Tibial artery (tissue), 4 donors: ENCODE measurements around the gene OR10T2.
"Not testable (repeated sequence)": the region's sequence is repeated elsewhere in the genome, so short reads cannot be mapped to it uniquely, and the experiment has no call there.

Experiments used
- DNase-seq, 2 donors: peaks; one replicate each; pipeline ENCODE4 v3.0.0-alpha.2; 2019
- H3K27ac ChIP-seq, 2 donors: fragments of 200-600 bp; sonication (generic) in 1 of 2; 1 replicate in 1 of 2; 2 replicates in 1 of 2; pipeline ENCODE4 v1.5.1; 2018 to 2019; ENCODE audit warnings: mild to moderate bottlenecking in 1 of 2
- H3K27me3 ChIP-seq, 2 donors: fragments of 200-600 bp; sonication (generic) in 1 of 2; one replicate each; pipeline versions ENCODE4 v1.5.1 to v1.6.0; 2016 to 2019
- H3K36me3 ChIP-seq, 3 donors: fragments of 200-600 bp; sonication (generic) in 2 of 3; one replicate each; pipeline ENCODE4 v1.5.1; 2016 to 2019; ENCODE audit warnings: mild to moderate bottlenecking in 2 of 3
- H3K4me1 ChIP-seq, 4 donors: fragments of 200-600 bp; sonication (generic) in 2 of 4; 1 replicate in 3 of 4; 2 replicates in 1 of 4; pipeline ENCODE4 v1.5.1; 2016 to 2019
- H3K4me3 ChIP-seq, 2 donors: fragments of 200-600 bp; sonication (generic) in 1 of 2; 1 replicate in 1 of 2; 2 replicates in 1 of 2; pipeline ENCODE4 v1.5.1; 2018 to 2019; ENCODE audit warnings: mild to moderate bottlenecking in 2 of 2
- H3K9me3 ChIP-seq, 3 donors: fragments of 200-600 bp; sonication (generic) in 1 of 3; one replicate each; pipeline ENCODE4 v1.5.1; 2016 to 2019
- CTCF ChIP-seq, 2 experiments: fragments of 200-600 bp in 1 of 2; fragments of 450-650 bp in 1 of 2; IDR thresholded peaks; one replicate each; pipeline ENCODE4 v1.5.1; 2017 to 2019; ENCODE audit warnings: antibody characterized with exemption in 2 of 2, mild to moderate bottlenecking in 1 of 2, moderate library complexity in 1 of 2
- intact Hi-C: fragments of 100-400 bp; cut with DNase I; formaldehyde crosslinking; loops from one replicate; pipeline ENCODE4 v1.15.0; 2023; ENCODE audit warnings: low total_unique reads

Gene OR10T2

GRCh38 chr1:158393476-158393875, 5.8 kb downstream of the OR10T2 start:
- no peak overlapping the region for H3K4me3 ChIP-seq
- H3K9me3 ChIP-seq, result no peaks in the 10 kb centered on the region
- no peaks in the 10 kb centered on the region for H3K4me1 ChIP-seq
- H3K27me3 ChIP-seq, result no peaks in the 10 kb centered on the region
- no peak for TF ChIP-seq CTCF (IDR thresholded peaks at IDR 0.05)
- H3K27ac ChIP-seq, result no peak overlapping the region
- no peaks in the 10 kb centered on the region for H3K36me3 ChIP-seq
- intact Hi-C loops, result no loop called here
- no peak for DNase-seq

GRCh38 chr1:158391099-158391498, 8.2 kb downstream of the OR10T2 start:
- Histone ChIP-seq H3K36me3 (no peaks in the 10 kb centered on the region), H3K9me3 (no peaks in the 10 kb centered on the region), H3K4me1 (no peaks in the 10 kb centered on the region), H3K27me3 (no peaks in the 10 kb centered on the region), H3K4me3 (no peak overlapping the region), H3K27ac (no peak overlapping the region)
- no peak for DNase-seq
- no peak for TF ChIP-seq CTCF (IDR thresholded peaks at IDR 0.05)
- intact Hi-C loops, result no loop called here

- TF ChIP-seq CTCF (IDR thresholded peaks at IDR 0.05), result no peak
- Histone ChIP-seq H3K27ac (no peak overlapping the region), H3K36me3 (no peaks in the 10 kb centered on the region), H3K9me3 (no peaks in the 10 kb centered on the region), H3K27me3 (no peaks in the 10 kb centered on the region), H3K4me1 (no peaks in the 10 kb centered on the region), H3K4me3 (no peak overlapping the region)
- intact Hi-C loops, result no loop called here
- no peak for DNase-seq
These were observed 8.9 kb downstream of the OR10T2 start for GRCh38 chr1:158390331-158390730.

- no peak overlapping the region for H3K4me3 ChIP-seq
- no peaks in the 10 kb centered on the region for H3K4me1 ChIP-seq
- TF ChIP-seq CTCF (IDR thresholded peaks at IDR 0.05), result no peak
- intact Hi-C loops, result no loop called here
- peaks cover 0 to 23% (median 13%) of the 10 kb centered on the region in 3 donors for H3K9me3 ChIP-seq
- H3K27ac ChIP-seq, result no peak overlapping the region
- DNase-seq, result no peak
- H3K36me3 ChIP-seq, result no peaks in the 10 kb centered on the region
- H3K27me3 ChIP-seq, result no peaks in the 10 kb centered on the region
These were observed 24.4 kb downstream of the OR10T2 start for GRCh38 chr1:158374860-158375259.

GRCh38 chr1:158374101-158374500, 25.2 kb downstream of the OR10T2 start:
- H3K27ac ChIP-seq, H3K36me3 ChIP-seq, intact Hi-C loops, H3K4me3 ChIP-seq, H3K27me3 ChIP-seq, H3K4me1 ChIP-seq, DNase-seq: not testable (repeated sequence)
- H3K9me3 ChIP-seq, result peaks cover 0 to 23% (median 13%) of the 10 kb centered on the region in 3 donors

GRCh38 chr1:158371188-158371953, 27.9 kb downstream of the OR10T2 start:
- H3K4me1 ChIP-seq, result no peaks in the 10 kb centered on the region
- no peak for DNase-seq
- H3K9me3 ChIP-seq, result peaks cover 0 to 23% (median 13%) of the 10 kb centered on the region in 3 donors
- H3K36me3 ChIP-seq, result no peaks in the 10 kb centered on the region
- H3K27ac ChIP-seq, result no peak overlapping the region
- no peaks in the 10 kb centered on the region for H3K27me3 ChIP-seq
- no peak overlapping the region for H3K4me3 ChIP-seq
- no peak for TF ChIP-seq CTCF (IDR thresholded peaks at IDR 0.05)
- intact Hi-C loops, result no loop called here
